SU-DHL-6 (cell line): ENCODE data around the gene C11orf24.

Source experiments
- H2AFZ ChIP-seq: fragments of 200-600 bp; sonication (generic); 2 replicates; pipeline ENCODE4 v1.6.1; 2014; ENCODE audit warnings: low read depth, mild to moderate bottlenecking, moderate library complexity, mixed read lengths, antibody characterized with exemption, low read length; ENCODE audit not compliant: severe bottlenecking
- H3F3A ChIP-seq: fragments of 200-600 bp; shearing (Covaris generic); 2 replicates; pipeline ENCODE4 v1.6.0; 2016; ENCODE audit warnings: antibody characterized with exemption, mild to moderate bottlenecking; ENCODE audit not compliant: insufficient read depth
- H3K27ac ChIP-seq: fragments of 200-600 bp; sonication (generic); 2 replicates; pipeline ENCODE4 v1.5.1; 2016; ENCODE audit warnings: low read depth, mild to moderate bottlenecking, low read length, moderate library complexity, mixed read lengths
- H3K27me3 ChIP-seq: fragments of 200-600 bp; sonication (generic), shearing (Covaris generic); 2 replicates; pipeline ENCODE4 v1.6.0; 2014; ENCODE audit warnings: mild to moderate bottlenecking, low read length
- H3K36me3 ChIP-seq: fragments of 200-600 bp; sonication (generic); 2 replicates; pipeline ENCODE4 v1.6.1; 2014; ENCODE audit warnings: mild to moderate bottlenecking, low read length, mixed read lengths
- H3K4me2 ChIP-seq: fragments of 300-600, 200-600 bp; shearing (Covaris generic), sonication (generic); 2 replicates; pipeline ENCODE4 v1.6.0; 2014; ENCODE audit warnings: low read length, low read depth, mild to moderate bottlenecking; ENCODE audit not compliant: poor library complexity, severe bottlenecking
- H3K4me3 ChIP-seq: fragments of 200-600 bp; sonication (generic); 2 replicates; pipeline ENCODE4 v1.5.1; 2014; ENCODE audit warnings: antibody characterized with exemption, low read length, mild to moderate bottlenecking, mixed read lengths; ENCODE audit not compliant: insufficient read depth, poor library complexity, severe bottlenecking
- H3K79me2 ChIP-seq: fragments of 200-600 bp; sonication (generic); 2 replicates; pipeline ENCODE4 v1.6.1; 2014; ENCODE audit warnings: mild to moderate bottlenecking, low read length, moderate library complexity; ENCODE audit not compliant: insufficient read depth
- H3K9ac ChIP-seq: fragments of 200-600 bp; sonication (generic); 2 replicates; pipeline ENCODE4 v1.7.0; 2014; ENCODE audit warnings: mild to moderate bottlenecking, low read length
- H3K9me2 ChIP-seq: fragments of 200-600 bp; sonication (generic); replicated peaks from 2 replicates; pipeline ENCODE4 v1.6.1; 2014; ENCODE audit warnings: low read length; ENCODE audit not compliant: insufficient read depth
- H3K9me3 ChIP-seq: fragments of 200-600 bp; sonication (generic); 2 replicates; pipeline ENCODE4 v1.6.1; 2014; ENCODE audit warnings: low read length, mixed read lengths; ENCODE audit not compliant: insufficient read depth
- H4K20me1 ChIP-seq: fragments of 200-600 bp; sonication (generic); 2 replicates; pipeline ENCODE4 v1.6.1; 2014; ENCODE audit warnings: low read depth, mild to moderate bottlenecking, antibody characterized with exemption, low read length, moderate library complexity, mixed read lengths
- CTCF ChIP-seq: fragments of 200-600 bp; sonication (generic); IDR thresholded peaks from one replicate; pipeline ENCODE4 v1.5.1; 2017; ENCODE audit warnings: antibody characterized with exemption, mild to moderate bottlenecking, low read length, moderate library complexity; ENCODE audit not compliant: insufficient read depth, poor library complexity, severe bottlenecking
- EZH2phosphoT487 ChIP-seq: fragments of 200-600 bp; sonication (generic), shearing (Covaris generic); conservative IDR thresholded peaks from 2 replicates; pipeline ENCODE4 v1.6.1; 2018; ENCODE audit warnings: mild to moderate bottlenecking, antibody characterized with exemption, low read length, moderate library complexity, mixed read lengths

The C11orf24 gene

GRCh38 chr11:68261006-68261405 lies 10.8 kb downstream of the C11orf24 start:
- Histone ChIP-seq H3K36me3 (no peaks in the 10 kb centered on the region), H3K4me3 (no peak overlapping the region), H3F3A (no peaks in the 10 kb centered on the region), H3K27me3 (no peaks in the 10 kb centered on the region), H3K4me2 (no peak overlapping the region), H3K9me3 (no peaks in the 10 kb centered on the region), H2AFZ (no peak overlapping the region), H4K20me1 (no peaks in the 10 kb centered on the region), H3K27ac (no peak overlapping the region), H3K9me2 (no peaks in the 10 kb centered on the region), H3K79me2 (no peaks in the 10 kb centered on the region), H3K9ac (no peak overlapping the region)
- TF ChIP-seq CTCF (no peak), EZH2phosphoT487 (no peak)

GRCh38 chr11:68260484-68260883 lies 11.3 kb downstream of the C11orf24 start:
- no peaks in the 10 kb centered on the region for H3F3A ChIP-seq
- no peaks in the 10 kb centered on the region for H3K27me3 ChIP-seq
- H3K9ac ChIP-seq: no peak overlapping the region
- H3K4me2 ChIP-seq: no peak overlapping the region
- H3K9me3 ChIP-seq: no peaks in the 10 kb centered on the region
- TF ChIP-seq CTCF: no peak
- no peak for TF ChIP-seq EZH2phosphoT487
- H3K4me3 ChIP-seq: no peak overlapping the region
- H3K36me3 ChIP-seq: no peaks in the 10 kb centered on the region
- H3K27ac ChIP-seq: no peak overlapping the region
- H3K79me2 ChIP-seq: no peaks in the 10 kb centered on the region
- H2AFZ ChIP-seq: no peak overlapping the region
- no peaks in the 10 kb centered on the region for H3K9me2 ChIP-seq
- H4K20me1 ChIP-seq: no peaks in the 10 kb centered on the region

GRCh38 chr11:68259122-68259959 lies 12.4 kb downstream of the C11orf24 start:
- Histone ChIP-seq H2AFZ (no peak overlapping the region), H3F3A (no peaks in the 10 kb centered on the region), H3K4me2 (no peak overlapping the region), H4K20me1 (no peaks in the 10 kb centered on the region), H3K4me3 (no peak overlapping the region), H3K36me3 (no peaks in the 10 kb centered on the region), H3K9ac (no peak overlapping the region), H3K9me3 (no peaks in the 10 kb centered on the region), H3K27ac (no peak overlapping the region), H3K9me2 (no peaks in the 10 kb centered on the region), H3K79me2 (no peaks in the 10 kb centered on the region), H3K27me3 (no peaks in the 10 kb centered on the region)
- no peak for TF ChIP-seq CTCF
- no peak for TF ChIP-seq EZH2phosphoT487
